Adrenal gland (tissue), 12 donors: ENCODE measurements around the gene KCNMA1. TPM values are rescaled to one million over a fixed set of nuclear protein-coding genes. Genes with fewer than 3 reads are reported as not detected.
A peak's percentile ranks its signal among the peaks of the same experiment; 100 is the strongest.

ENCODE experiments used
- DNase-seq, 7 donors: peaks; one replicate each; pipeline ENCODE4 v3.0.0-alpha.2; 2019 to 2020
- H3K27ac ChIP-seq, 5 donors: fragments of 200-600 bp; sonication (generic) in 4 of 5; 1 replicate in 3 of 5; 2 replicates in 2 of 5; pipeline versions ENCODE4 v1.5.1 to v1.8.0; 2016 to 2020; ENCODE audit warnings: mild to moderate bottlenecking in 1 of 5
- H3K27me3 ChIP-seq: fragments of 200-600 bp; 2 replicates; pipeline ENCODE4 v1.8.0; 2021
- H3K36me3 ChIP-seq, 2 donors: fragments of 200-600 bp; replicated peaks in 1 of 2; 1 replicate in 1 of 2; 2 replicates in 1 of 2; pipeline versions ENCODE4 v1.5.1 to v1.8.0; 2018 to 2022
- H3K4me1 ChIP-seq, 2 donors: fragments of 200-600 bp; replicated peaks in 1 of 2; 1 replicate in 1 of 2; 2 replicates in 1 of 2; pipeline versions ENCODE4 v1.5.1 to v1.8.0; 2018 to 2021
- H3K4me3 ChIP-seq, 4 donors: fragments of 200-600 bp; sonication (generic) in 3 of 4; one replicate each; pipeline ENCODE4 v1.5.1; 2016 to 2018
- H3K9me3 ChIP-seq, 3 donors: fragments of 200-600 bp; sonication (generic) in 1 of 3; replicated peaks in 1 of 3; 1 replicate in 2 of 3; 2 replicates in 1 of 3; pipeline versions ENCODE4 v1.5.1 to v1.8.0; 2016 to 2021
- POLR2A ChIP-seq, 2 donors: fragments of 450-650 bp; IDR thresholded peaks; one replicate each; pipeline ENCODE4 v1.6.1; 2017; ENCODE audit warnings: antibody characterized with exemption in 2 of 2, mild to moderate bottlenecking in 2 of 2, moderate library complexity in 1 of 2
- WGBS, 4 donors: extraction: QIAGEN DNeasy Blood & Tissue Kit in 2 of 4; methylation state at CpG; one replicate each; pipeline versions ENCODE4 v1.1.5 to v1.1.7; 2013 to 2017; 5-methylcytosine and 5-hydroxymethylcytosine counted together
- intact Hi-C, 2 donors: fragments of 100-400 bp; cut with DNase I; formaldehyde crosslinking; loops; one replicate each; pipeline versions ENCODE4 v1.14.1 to v1.15.0; 2022 to 2023
- polyA plus RNA-seq, 3 donors: library from polyadenylated mRNA; stranded (reverse); fragments of 200-250 nt in 2 of 3; fragments of 350-450 nt in 1 of 3; fragmentation: Illumina TruSeq in 1 of 3; extraction: RNeasy Lipid Tissue Mini Kit (QIAGEN cat#74804) in 1 of 3; gene quantifications; one replicate each; pipeline ENCODE4 v1.2.3, GENCODE V29; 2013 to 2014
- total RNA-seq, 9 donors: library from RNA; depleted of rRNA in 4 of 9; stranded (reverse); fragments of >200 nt in 4 of 9; fragments of 120-200 nt in 1 of 9; fragmentation: NEBNext Ultra II Directional in 1 of 9; extraction: Animal tissue kit (Norgen Biotek cat#: 25700) in 1 of 9; gene quantifications; one replicate each; pipeline versions ENCODE4 v1.1.0 to v1.2.4, GENCODE V29; 2013 to 2023
- TF ChIP-seq, protein P1 (sequence below), 6 experiments: fragments of 450-650 bp in 4 of 6; fragments of 200-600 bp in 2 of 6; sonication (generic) in 1 of 6; IDR thresholded peaks; 1 replicate in 5 of 6; 2 replicates in 1 of 6; pipeline versions ENCODE4 v1.5.1 to v1.8.0; 2016 to 2021; ENCODE audit warnings: antibody characterized with exemption in 6 of 6, mild to moderate bottlenecking in 2 of 6, moderate library complexity in 1 of 6
- donor health status: healthy with polysubstance abuse.
- donor health status: Bipolar disorder and iron deficiency.
- donor health status: DM: yes; HTN: yes; CAD: no.
- donor health status: DM: no; HTN: no; CAD: no.
- donor health status: DM: no; HTN: no; CAD: no.
- donor health status: DM: yes; HTN: yes; CAD: no.

The KCNMA1 gene
- total and polyA plus RNA-seq, 12 donors = 6.4 to 37.7 (median 13.4) TPM

- H3K27ac ChIP-seq = peak overlapping the region in 3 of 5 donors; percentile 53 to 88 (median 68)
These were observed 85.4 kb downstream of the KCNMA1 start for GRCh38 chr10:77552252-77552651.

GRCh38 chr10:77550378-77550777, 87.2 kb downstream of the KCNMA1 start:
- TF ChIP-seq POLR2A (IDR thresholded peaks at IDR 0.05) = no peak
- TF ChIP-seq, protein P1, sequence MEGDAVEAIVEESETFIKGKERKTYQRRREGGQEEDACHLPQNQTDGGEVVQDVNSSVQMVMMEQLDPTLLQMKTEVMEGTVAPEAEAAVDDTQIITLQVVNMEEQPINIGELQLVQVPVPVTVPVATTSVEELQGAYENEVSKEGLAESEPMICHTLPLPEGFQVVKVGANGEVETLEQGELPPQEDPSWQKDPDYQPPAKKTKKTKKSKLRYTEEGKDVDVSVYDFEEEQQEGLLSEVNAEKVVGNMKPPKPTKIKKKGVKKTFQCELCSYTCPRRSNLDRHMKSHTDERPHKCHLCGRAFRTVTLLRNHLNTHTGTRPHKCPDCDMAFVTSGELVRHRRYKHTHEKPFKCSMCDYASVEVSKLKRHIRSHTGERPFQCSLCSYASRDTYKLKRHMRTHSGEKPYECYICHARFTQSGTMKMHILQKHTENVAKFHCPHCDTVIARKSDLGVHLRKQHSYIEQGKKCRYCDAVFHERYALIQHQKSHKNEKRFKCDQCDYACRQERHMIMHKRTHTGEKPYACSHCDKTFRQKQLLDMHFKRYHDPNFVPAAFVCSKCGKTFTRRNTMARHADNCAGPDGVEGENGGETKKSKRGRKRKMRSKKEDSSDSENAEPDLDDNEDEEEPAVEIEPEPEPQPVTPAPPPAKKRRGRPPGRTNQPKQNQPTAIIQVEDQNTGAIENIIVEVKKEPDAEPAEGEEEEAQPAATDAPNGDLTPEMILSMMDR (IDR thresholded peaks at IDR 0.05) = no peak
- no peaks in the 10 kb centered on the region for H3K9me3 ChIP-seq
- H3K36me3 ChIP-seq = no peaks in the 10 kb centered on the region
- intact Hi-C loops = no loop called here
- 78 to 96% (median 86%) methylated on average over 10 of the region's 10 CpGs for WGBS, 4 donors
- no peak overlapping the region for H3K27ac ChIP-seq
- no peaks in the 10 kb centered on the region for H3K27me3 ChIP-seq
- peaks cover 0 to 3% of the 10 kb centered on the region in 2 donors for H3K4me1 ChIP-seq
- no peak for DNase-seq
- no peak overlapping the region for H3K4me3 ChIP-seq

More at GRCh38 chr10:77552252-77552651, 85.4 kb downstream of the KCNMA1 start:
- no peaks in the 10 kb centered on the region for H3K9me3 ChIP-seq
- no peak for DNase-seq
- H3K27me3 ChIP-seq = no peaks in the 10 kb centered on the region
- intact Hi-C loops = no loop called here
- H3K4me1 ChIP-seq = peaks cover 0 to 4% of the 10 kb centered on the region in 2 donors
- WGBS, 4 donors = 57 to 82% (median 71%) methylated on average over 1 of the region's 1 CpG
- H3K36me3 ChIP-seq = no peaks in the 10 kb centered on the region
- TF ChIP-seq, protein P1 (IDR thresholded peaks at IDR 0.05) = no peak
- no peak for TF ChIP-seq POLR2A (IDR thresholded peaks at IDR 0.05)
- H3K4me3 ChIP-seq = no peak overlapping the region

- no peaks in the 10 kb centered on the region for H3K36me3 ChIP-seq
- H3K4me3 ChIP-seq = no peak overlapping the region
- H3K4me1 ChIP-seq = no peaks in the 10 kb centered on the region
- WGBS, 4 donors = 86 to 93% (median 89%) methylated on average over 1 of the region's 1 CpG
- no peaks in the 10 kb centered on the region for H3K27me3 ChIP-seq
- no peaks in the 10 kb centered on the region for H3K9me3 ChIP-seq
- TF ChIP-seq, protein P1 (IDR thresholded peaks at IDR 0.05) = no peak
- no peak for TF ChIP-seq POLR2A (IDR thresholded peaks at IDR 0.05)
- no peak overlapping the region for H3K27ac ChIP-seq
- intact Hi-C loops = no loop called here
- no peak for DNase-seq
These were observed 88.9 kb downstream of the KCNMA1 start for GRCh38 chr10:77548671-77549070.

DNA sequence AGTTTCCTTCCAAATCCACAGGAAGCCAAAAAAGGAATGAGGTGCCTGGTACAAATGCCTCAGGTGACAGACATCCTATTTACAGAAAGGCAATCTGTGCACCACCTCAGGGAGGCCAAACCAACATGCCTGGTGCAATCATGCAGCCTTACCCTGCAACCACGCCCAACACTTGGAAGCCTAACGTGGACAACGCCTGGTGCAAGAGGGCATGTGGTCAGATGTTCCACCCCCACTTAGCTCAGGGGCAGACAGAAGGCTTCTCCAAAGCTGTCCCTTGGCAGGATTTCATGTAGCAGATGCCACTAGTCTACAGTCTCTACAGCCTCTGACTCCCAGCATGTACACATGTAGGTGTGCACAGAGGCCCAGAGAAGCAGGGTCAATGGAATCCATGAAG, 89.5 kb downstream of the KCNMA1 start:
- WGBS, 4 donors = 81 to 92% (median 86%) methylated on average over 3 of the region's 3 CpGs
- H3K27ac ChIP-seq = no peak overlapping the region
- H3K4me3 ChIP-seq = no peak overlapping the region
- TF ChIP-seq POLR2A (IDR thresholded peaks at IDR 0.05) = no peak
- no peaks in the 10 kb centered on the region for H3K27me3 ChIP-seq
- H3K9me3 ChIP-seq = no peaks in the 10 kb centered on the region
- DNase-seq = no peak
- no peaks in the 10 kb centered on the region for H3K4me1 ChIP-seq
- H3K36me3 ChIP-seq = no peaks in the 10 kb centered on the region
- intact Hi-C loops = no loop called here

- no peak for DNase-seq
- no peak overlapping the region for H3K27ac ChIP-seq
- no peaks in the 10 kb centered on the region for H3K36me3 ChIP-seq
- no peaks in the 10 kb centered on the region for H3K27me3 ChIP-seq
- H3K4me1 ChIP-seq = no peaks in the 10 kb centered on the region
- H3K9me3 ChIP-seq = no peaks in the 10 kb centered on the region
- intact Hi-C loops = no loop called here
- TF ChIP-seq, protein P1 (IDR thresholded peaks at IDR 0.05) = no peak
- TF ChIP-seq POLR2A (IDR thresholded peaks at IDR 0.05) = no peak
- WGBS, 4 donors = 81 to 95% (median 88%) methylated on average over 5 of the region's 5 CpGs
- no peak overlapping the region for H3K4me3 ChIP-seq
These were observed 90.1 kb downstream of the KCNMA1 start for GRCh38 chr10:77547307-77548050.
